Spleen (tissue), 11 donors: Measurements from ENCODE around the gene GNPTAB. TPM values are rescaled to one million over a fixed set of nuclear protein-coding genes. Genes with fewer than 3 reads are reported as not detected.

Source experiments
- DNase-seq: peaks from one replicate; pipeline ENCODE4 v3.0.0-alpha.2; 2020
- H3K27ac ChIP-seq, 8 donors: fragments of 200-600 bp; sonication (generic) in 7 of 8; 1 replicate in 4 of 8; 2 replicates in 4 of 8; pipeline versions ENCODE4 v1.5.0 to v1.8.0; 2016 to 2021; ENCODE audit warnings: inconsistent platforms in 4 of 8, mild to moderate bottlenecking in 4 of 8, moderate library complexity in 1 of 8
- H3K27me3 ChIP-seq, 7 donors: fragments of 200-600 bp; sonication (generic) in 6 of 7; replicated peaks in 1 of 7; 1 replicate in 4 of 7; 2 replicates in 3 of 7; pipeline versions ENCODE4 v1.5.0 to v1.8.0; 2016 to 2021; ENCODE audit warnings: inconsistent platforms in 3 of 7, mild to moderate bottlenecking in 1 of 7
- H3K36me3 ChIP-seq, 6 donors: fragments of 200-600 bp; sonication (generic) in 5 of 6; 1 replicate in 4 of 6; 2 replicates in 2 of 6; pipeline versions ENCODE4 v1.5.0 to v1.8.0; 2016 to 2021; ENCODE audit warnings: inconsistent platforms in 2 of 6
- H3K4me1 ChIP-seq, 6 donors: fragments of 200-600 bp; sonication (generic) in 5 of 6; 1 replicate in 3 of 6; 2 replicates in 3 of 6; pipeline versions ENCODE4 v1.5.0 to v1.8.0; 2016 to 2021; ENCODE audit warnings: inconsistent platforms in 3 of 6
- H3K4me3 ChIP-seq, 8 donors: fragments of 200-600 bp; sonication (generic) in 7 of 8; 1 replicate in 4 of 8; 2 replicates in 4 of 8; pipeline versions ENCODE4 v1.5.0 to v1.8.0; 2016 to 2021; ENCODE audit warnings: inconsistent platforms in 4 of 8, mild to moderate bottlenecking in 4 of 8, moderate library complexity in 2 of 8
- H3K9me3 ChIP-seq, 8 donors: fragments of 200-600 bp; sonication (generic) in 7 of 8; 1 replicate in 4 of 8; 2 replicates in 4 of 8; pipeline versions ENCODE4 v1.5.0 to v1.8.0; 2016 to 2021; ENCODE audit warnings: inconsistent platforms in 4 of 8
- CTCF ChIP-seq, 11 experiments: fragments of 200-600 bp in 7 of 11; fragments of 450-650 bp in 4 of 11; sonication (generic) in 4 of 11; IDR thresholded peaks in 8 of 11; conservative IDR thresholded peaks in 3 of 11; 1 replicate in 7 of 11; 2 replicates in 4 of 11; pipeline versions ENCODE4 v1.4.0 to v1.8.0; 2016 to 2021; ENCODE audit warnings: antibody characterized with exemption in 11 of 11, inconsistent platforms in 4 of 11, mild to moderate bottlenecking in 1 of 11
- POLR2A ChIP-seq, 3 donors: fragments of 450-650 bp; IDR thresholded peaks; one replicate each; pipeline ENCODE4 v1.5.1; 2017; ENCODE audit warnings: antibody characterized with exemption in 3 of 3, mild to moderate bottlenecking in 1 of 3
- POLR2AphosphoS5 ChIP-seq, 3 donors: sonication (generic); formaldehyde crosslinking; IDR thresholded peaks; one replicate each; pipeline ENCODE4 v1.5.1; 2017; ENCODE audit warnings: antibody characterized with exemption in 3 of 3
- WGBS, 5 donors: extraction: QIAGEN DNeasy Blood & Tissue Kit in 3 of 5; methylation state at CpG; one replicate each; pipeline versions ENCODE4 v1.1.5 to v1.1.7; 2013 to 2018; 5-methylcytosine and 5-hydroxymethylcytosine counted together
- intact Hi-C: fragments of 100-400 bp; cut with DNase I; formaldehyde crosslinking; loops from one replicate; pipeline ENCODE4 v1.15.0; 2023; ENCODE audit warnings: low total_unique reads
- polyA plus RNA-seq, 3 donors: library from polyadenylated mRNA; stranded (reverse); fragments of 200-250 nt; gene quantifications; one replicate each; pipeline ENCODE4 v1.2.1, GENCODE V29; 2013
- total RNA-seq, 7 donors: library from RNA; depleted of rRNA in 3 of 7; stranded (reverse); fragments of >200 nt in 3 of 7; fragmentation: NEBNext Ultra II Directional in 4 of 7; extraction: Animal tissue kit (Norgen Biotek cat#: 25700) in 4 of 7; gene quantifications; one replicate each; pipeline versions ENCODE4 v1.1.0 to v1.2.1, GENCODE V29; 2016 to 2021
- donor health status: healthy with polysubstance abuse.
- donor health status: DM: no; HTN: no; CAD: no; lungs with moderate emphysema.
- donor health status: DM: no; HTN: no; CAD: no.
- donor health status: Bipolar disorder and iron deficiency.
- donor health status: healthy.
- donor health status: DM: no; HTN: no; CAD: no.
- donor health status: DM: yes; HTN: yes; CAD: no.

GNPTAB gene
- total and polyA plus RNA-seq, 10 donors: 9.3 to 90.8 (median 45.2) TPM

DNA sequence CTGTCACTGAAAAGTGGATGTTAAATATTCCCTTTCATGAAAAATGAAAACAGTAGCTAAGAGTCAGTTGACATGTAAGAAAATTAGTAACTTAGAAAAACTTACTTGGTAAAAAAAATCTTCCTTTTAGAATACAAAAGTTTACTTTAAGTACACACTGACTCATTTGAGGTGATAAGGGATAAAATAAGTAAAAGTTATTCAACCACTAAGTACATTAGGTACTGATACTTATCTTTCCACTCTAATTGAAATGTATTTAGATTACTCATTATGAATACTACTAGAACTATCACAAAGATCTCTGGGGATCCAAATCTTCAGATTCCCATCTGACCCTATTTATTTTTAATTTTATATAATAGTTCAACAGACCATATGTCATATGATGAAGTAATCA, 103.7 kb downstream of the GNPTAB start:
- no peaks in the 10 kb centered on the region for H3K4me1 ChIP-seq
- intact Hi-C loops: no loop called here
- no peak overlapping the region for H3K4me3 ChIP-seq
- no peak overlapping the region for H3K27ac ChIP-seq
- no peak for TF ChIP-seq POLR2AphosphoS5 (IDR thresholded peaks at IDR 0.05)
- no peak for TF ChIP-seq POLR2A (IDR thresholded peaks at IDR 0.05)
- TF ChIP-seq CTCF (IDR thresholded peaks at IDR 0.05 in 8 of 11, conservative IDR thresholded peaks at IDR 0.05 in 3 of 11): no peak
- H3K36me3 ChIP-seq: peaks cover 0 to 96% (median 19%) of the 10 kb centered on the region in 6 donors
- H3K27me3 ChIP-seq: no peaks in the 10 kb centered on the region
- H3K9me3 ChIP-seq: no peaks in the 10 kb centered on the region
- DNase-seq: no peak

DNA sequence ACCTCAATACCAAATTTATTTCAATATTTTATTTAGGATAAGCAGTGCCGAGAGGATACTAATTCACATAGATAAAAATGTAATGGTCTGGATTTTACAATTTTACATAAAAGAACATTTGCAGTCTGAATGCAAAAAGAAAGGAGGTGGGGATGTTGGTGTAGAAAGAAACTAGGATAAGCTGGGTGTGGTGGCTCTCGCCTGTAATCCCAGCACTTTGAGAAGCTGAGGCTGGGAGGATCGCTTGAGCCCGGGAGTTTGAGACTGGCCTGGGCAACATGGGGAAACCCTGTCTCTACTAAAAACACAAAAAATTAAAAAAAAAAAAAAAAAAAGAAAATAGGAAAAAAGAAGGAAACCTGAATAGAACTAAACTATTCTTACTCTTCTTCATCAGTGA, 108.4 kb downstream of the GNPTAB start:
- H3K9me3 ChIP-seq: no peaks in the 10 kb centered on the region
- no peak overlapping the region for H3K27ac ChIP-seq
- no peak overlapping the region for H3K4me3 ChIP-seq
- intact Hi-C loops: no loop called here
- no peaks in the 10 kb centered on the region for H3K4me1 ChIP-seq
- DNase-seq: no peak
- H3K27me3 ChIP-seq: no peaks in the 10 kb centered on the region
- peaks cover 0 to 85% (median 16%) of the 10 kb centered on the region in 6 donors for H3K36me3 ChIP-seq
- WGBS, 5 donors: 95 to 98% (median 97%) methylated on average over 4 of the region's 4 CpGs
- TF ChIP-seq POLR2AphosphoS5 (IDR thresholded peaks at IDR 0.05) (no peak), CTCF (IDR thresholded peaks at IDR 0.05 in 8 of 11, conservative IDR thresholded peaks at IDR 0.05 in 3 of 11) (no peak), POLR2A (IDR thresholded peaks at IDR 0.05) (no peak)

DNA sequence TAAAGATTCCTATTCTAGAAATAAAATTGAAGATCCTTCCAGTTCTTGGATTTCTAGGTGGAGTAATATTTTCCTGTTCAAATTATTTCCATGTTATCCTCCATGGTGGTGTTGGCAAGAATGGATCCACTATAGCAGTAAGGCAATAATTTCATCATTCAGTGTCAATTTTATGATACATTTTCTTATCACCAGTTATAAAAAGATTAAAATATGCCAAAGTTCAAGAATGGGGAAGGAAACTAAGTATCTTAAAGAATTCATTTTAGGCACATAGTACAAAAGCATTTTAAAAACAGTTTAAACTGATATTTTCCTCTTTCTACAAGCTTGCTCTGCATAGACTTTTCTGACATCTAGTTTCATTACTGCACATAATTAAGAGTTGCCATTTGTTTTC, 110.6 kb downstream of the GNPTAB start:
- Histone ChIP-seq H3K4me1 (peaks cover 0 to 11% (median 4%) of the 10 kb centered on the region in 6 donors), H3K9me3 (no peaks in the 10 kb centered on the region), H3K27ac (no peak overlapping the region), H3K36me3 (peaks cover 0 to 70% (median 7%) of the 10 kb centered on the region in 6 donors), H3K4me3 (no peak overlapping the region), H3K27me3 (no peaks in the 10 kb centered on the region)
- DNase-seq: no peak
- intact Hi-C loops: no loop called here
- TF ChIP-seq POLR2A (IDR thresholded peaks at IDR 0.05) (no peak), POLR2AphosphoS5 (IDR thresholded peaks at IDR 0.05) (no peak), CTCF (IDR thresholded peaks at IDR 0.05 in 8 of 11, conservative IDR thresholded peaks at IDR 0.05 in 3 of 11) (no peak)

GRCh38 chr12:101719566-101719965, 111.2 kb downstream of the GNPTAB start:
- H3K36me3 ChIP-seq: peaks cover 0 to 64% (median 5%) of the 10 kb centered on the region in 6 donors
- H3K9me3 ChIP-seq: no peaks in the 10 kb centered on the region
- TF ChIP-seq POLR2AphosphoS5 (IDR thresholded peaks at IDR 0.05) (no peak), CTCF (IDR thresholded peaks at IDR 0.05 in 8 of 11, conservative IDR thresholded peaks at IDR 0.05 in 3 of 11) (no peak), POLR2A (IDR thresholded peaks at IDR 0.05) (no peak)
- peaks cover 0 to 16% (median 9%) of the 10 kb centered on the region in 6 donors for H3K4me1 ChIP-seq
- intact Hi-C loops: no loop called here
- DNase-seq: no peak
- H3K27ac ChIP-seq: no peak overlapping the region
- no peaks in the 10 kb centered on the region for H3K27me3 ChIP-seq
- no peak overlapping the region for H3K4me3 ChIP-seq
